K562 (cell line): ENCODE data around the gene SHH. TPM values are rescaled to one million over a fixed set of nuclear protein-coding genes. Genes with fewer than 3 reads are reported as not detected.

Experiments
- ATAC-seq: fragments of 200-7000 bp; cut with Tn5 transposase; 3 replicates; pipeline ENCODE4 v1.9.1; 2020; ENCODE audit warnings: moderate library complexity
- BruUV-seq: library from RNA; stranded (reverse); fragments of 400-500 nt; replicated peaks from 2 replicates; lab custom pipeline; 2021; lab: Mats Ljungman, UMichigan
- CTCF ChIA-PET: fragments of 300-600 bp; formaldehyde crosslinking; extraction: SDS; loops from one replicate; lab custom pipeline; 2021; ENCODE audit warnings: low intra/inter-chr PET ratio; lab: Yijun Ruan, JAX
- POLR2A ChIA-PET: fragments of 300-600, 350-650 bp; sonication (Branson Sonifier 250); formaldehyde crosslinking; extraction: SDS; loops from one replicate; lab custom pipeline; 2021; ENCODE audit warnings: antibody characterized with exemption, inconsistent platforms; lab: Yijun Ruan, JAX
- DNase-seq, 4 experiments: peaks; one replicate each; pipeline versions ENCODE4 v3.0.0 to v3.0.0-alpha.2; 2011 to 2018; ENCODE audit warnings: low spot score in 3 of 4, mixed read lengths in 3 of 4; ENCODE audit errors: extremely low read depth in 1 of 4
- FAIRE-seq: peaks from 2 replicates; lab custom pipeline; 2011; peaks lifted over from hg19 to GRCh38; lab: Jason Lieb, UNC
- H2AFZ ChIP-seq: 2 replicates; pipeline ENCODE4 v1.6.0; 2011; ENCODE audit warnings: low read depth, low read length, control low read depth, inconsistent platforms
- H3K27ac ChIP-seq: fragments of 200-600 bp; 3 replicates; pipeline ENCODE4 v1.8.0; 2011; ENCODE audit warnings: low read depth, mild to moderate bottlenecking, control low read depth, inconsistent platforms, low read length, moderate library complexity, mixed read lengths; ENCODE audit errors: extremely low read depth
- H3K27me3 ChIP-seq, 2 experiments: fragments of 300-600 bp in 1 of 2; 2 replicates in 1 of 2; 3 replicates in 1 of 2; pipeline versions ENCODE4 v1.6.0 to v1.8.0; 2011; ENCODE audit warnings: inconsistent platforms in 2 of 2, low read length in 2 of 2, mild to moderate bottlenecking in 1 of 2, mixed read lengths in 1 of 2, moderate library complexity in 1 of 2; ENCODE audit not compliant: control insufficient read depth in 2 of 2, insufficient read depth in 2 of 2
- H3K36me3 ChIP-seq: fragments of 300-600 bp; 3 replicates; pipeline ENCODE4 v1.8.0; 2011; ENCODE audit warnings: mild to moderate bottlenecking, low read length, inconsistent platforms; ENCODE audit not compliant: control insufficient read depth, insufficient read depth
- H3K4me1 ChIP-seq, 2 experiments: fragments of 200-600 bp in 1 of 2; replicated peaks in 1 of 2; 2 replicates in 1 of 2; 3 replicates in 1 of 2; pipeline versions ENCODE4 v1.5.1 to v1.8.0; 2011; ENCODE audit warnings: inconsistent platforms in 2 of 2, low read length in 2 of 2, mild to moderate bottlenecking in 1 of 2, mixed read lengths in 1 of 2, moderate library complexity in 1 of 2; ENCODE audit not compliant: control insufficient read depth in 2 of 2, insufficient read depth in 2 of 2
- H3K4me2 ChIP-seq: 2 replicates; pipeline ENCODE4 v1.6.1; 2011; ENCODE audit warnings: low read length, control low read depth, inconsistent platforms, mixed read lengths; ENCODE audit not compliant: insufficient read depth
- H3K4me3 ChIP-seq: fragments of 200-600 bp; sonication (generic), shearing (Covaris generic); 2 replicates; pipeline ENCODE4 v1.5.1; 2016; ENCODE audit warnings: control low read depth, inconsistent platforms
- H3K79me2 ChIP-seq: fragments of 200-600 bp; 3 replicates; pipeline ENCODE4 v1.8.0; 2011; ENCODE audit warnings: low read length, inconsistent platforms; ENCODE audit not compliant: control insufficient read depth, insufficient read depth
- H3K9ac ChIP-seq, 2 experiments: 2 replicates each; pipeline versions ENCODE4 v1.6.0 to v1.6.1; 2011; ENCODE audit warnings: low read depth in 2 of 2, low read length in 2 of 2, control low read depth in 1 of 2, inconsistent platforms in 1 of 2, mild to moderate bottlenecking in 1 of 2, mixed read lengths in 1 of 2; ENCODE audit not compliant: insufficient read depth in 1 of 2
- H3K9me1 ChIP-seq: one replicate; pipeline ENCODE4 v1.6.0; 2011; ENCODE audit warnings: inconsistent platforms, mild to moderate bottlenecking, low read length, moderate library complexity; ENCODE audit not compliant: control insufficient read depth, insufficient read depth
- H3K9me3 ChIP-seq: replicated peaks from 2 replicates; pipeline ENCODE4 v1.5.1; 2011; ENCODE audit warnings: low read depth, low read length, inconsistent platforms; ENCODE audit not compliant: control insufficient read depth, insufficient read depth
- H4K20me1 ChIP-seq: replicated peaks from 2 replicates; pipeline ENCODE4 v1.6.1; 2011; ENCODE audit warnings: low read length, inconsistent platforms, mixed read lengths; ENCODE audit not compliant: control insufficient read depth, insufficient read depth
- CC2D1A ChIP-seq: fragments of 450-650 bp; IDR thresholded peaks from 2 replicates; pipeline ENCODE4 v1.6.1; 2017; ENCODE audit warnings: mild to moderate bottlenecking
- HDAC8 ChIP-seq: fragments of 450-650 bp; IDR thresholded peaks from 2 replicates; pipeline ENCODE4 v1.6.1; 2016; ENCODE audit warnings: mild to moderate bottlenecking, missing genetic modification characterization, moderate library complexity, missing compliant biosample characterization
- MCM2 ChIP-seq: fragments of 450-650 bp; IDR thresholded peaks from 2 replicates; pipeline ENCODE4 v1.6.1; 2017; ENCODE audit warnings: low read depth, mild to moderate bottlenecking
- NELFE ChIP-seq: IDR thresholded peaks from 2 replicates; pipeline ENCODE4 v1.6.1; 2011; ENCODE audit warnings: mild to moderate bottlenecking; ENCODE audit not compliant: insufficient read depth, insufficient read length
- ZNF184 ChIP-seq: sonication (generic); formaldehyde crosslinking; IDR thresholded peaks from 2 replicates; pipeline ENCODE4 v1.5.0; 2020; ENCODE audit warnings: missing genetic modification reagents
- ZNF431 ChIP-seq: sonication (generic); formaldehyde crosslinking; IDR thresholded peaks from 2 replicates; pipeline ENCODE4 v1.8.0; 2022; ENCODE audit warnings: mild to moderate bottlenecking, missing genetic modification reagents
- ZNF778 ChIP-seq: fragments of 450-650 bp; formaldehyde crosslinking; IDR thresholded peaks from 2 replicates; pipeline ENCODE4 v1.4.0; 2020; ENCODE audit warnings: mild to moderate bottlenecking, moderate library complexity
- WGBS: fragments of 100-300 bp; shearing (Covaris generic); methylation state at CpG from one replicate; pipeline ENCODE4 v1.1.6; 2016; ENCODE audit warnings: low coverage, mixed read lengths; ENCODE audit not compliant: insufficient coverage; ENCODE audit errors: missing lambda C conversion rate; 5-methylcytosine and 5-hydroxymethylcytosine counted together
- in situ Hi-C: fragments of 300-500 bp; cut with MboI; formaldehyde crosslinking; loops from 4 replicates; pipeline ENCODE4 v1.15.0; 2018; ENCODE audit warnings: inconsistent platforms, mixed read lengths
- intact Hi-C: fragments of 100-400 bp; cut with micrococcal nuclease; formaldehyde crosslinking; loops from 2 replicates; pipeline ENCODE4 v1.14.2; 2022
- polyA plus RNA-seq, 8 experiments: library from polyadenylated mRNA; depleted of rRNA in 4 of 8; stranded (reverse) in 5 of 8; unstranded in 3 of 8; fragments of >200 nt; fragmentation: Nextera tagmentation in 2 of 8; fragmentation: Illumina TruSeq in 1 of 8; extraction: Ambion mirVana in 2 of 8; extraction: Trizol in 1 of 8; gene quantifications; 2 replicates each; pipeline versions ENCODE4 v1.2.1 to v1.2.3, GENCODE V29; 2011 to 2014; ENCODE audit warnings: inconsistent platforms in 1 of 8, missing spikeins in 1 of 8
- total RNA-seq, 7 experiments: library from RNA; depleted of rRNA in 6 of 7; stranded (reverse); fragments of >200 nt in 6 of 7; fragmentation: Illumina TruSeq in 2 of 7; extraction: Trizol in 2 of 7; gene quantifications; 2 replicates each; pipeline versions ENCODE4 v1.2.1 to v1.2.3, GENCODE V29; 2011 to 2021; ENCODE audit warnings: low replicate concordance in 1 of 7
- TF ChIP-seq, protein P1 (sequence below): conservative IDR thresholded peaks from 2 replicates; pipeline ENCODE4 v1.6.1; 2011; ENCODE audit warnings: low read depth, mild to moderate bottlenecking, low read length; ENCODE audit not compliant: control insufficient read depth
- TF ChIP-seq, protein P2 (sequence below): sonication (generic); formaldehyde crosslinking; IDR thresholded peaks from 2 replicates; pipeline ENCODE4 v1.8.0; 2022; ENCODE audit warnings: missing genetic modification reagents, mild to moderate bottlenecking, borderline replicate concordance
- TF ChIP-seq, protein P3 (sequence below), 2 experiments: IDR thresholded peaks; 2 replicates each; pipeline ENCODE4 v1.6.1; 2011; ENCODE audit warnings: borderline replicate concordance in 1 of 2, control low read depth in 1 of 2, low read depth in 1 of 2, low read length in 1 of 2, mild to moderate bottlenecking in 1 of 2, mixed read lengths in 1 of 2, moderate library complexity in 1 of 2; ENCODE audit not compliant: insufficient read depth in 1 of 2, insufficient read length in 1 of 2, poor library complexity in 1 of 2, severe bottlenecking in 1 of 2; ENCODE audit errors: extremely low read depth in 1 of 2

Gene SHH
- total and polyA plus RNA-seq, 9 of the 15 experiments (the other 6 are each of a cell fraction or from before 2014, with no cell fraction given): 0.09 TPM; not detected in 8

DNA sequence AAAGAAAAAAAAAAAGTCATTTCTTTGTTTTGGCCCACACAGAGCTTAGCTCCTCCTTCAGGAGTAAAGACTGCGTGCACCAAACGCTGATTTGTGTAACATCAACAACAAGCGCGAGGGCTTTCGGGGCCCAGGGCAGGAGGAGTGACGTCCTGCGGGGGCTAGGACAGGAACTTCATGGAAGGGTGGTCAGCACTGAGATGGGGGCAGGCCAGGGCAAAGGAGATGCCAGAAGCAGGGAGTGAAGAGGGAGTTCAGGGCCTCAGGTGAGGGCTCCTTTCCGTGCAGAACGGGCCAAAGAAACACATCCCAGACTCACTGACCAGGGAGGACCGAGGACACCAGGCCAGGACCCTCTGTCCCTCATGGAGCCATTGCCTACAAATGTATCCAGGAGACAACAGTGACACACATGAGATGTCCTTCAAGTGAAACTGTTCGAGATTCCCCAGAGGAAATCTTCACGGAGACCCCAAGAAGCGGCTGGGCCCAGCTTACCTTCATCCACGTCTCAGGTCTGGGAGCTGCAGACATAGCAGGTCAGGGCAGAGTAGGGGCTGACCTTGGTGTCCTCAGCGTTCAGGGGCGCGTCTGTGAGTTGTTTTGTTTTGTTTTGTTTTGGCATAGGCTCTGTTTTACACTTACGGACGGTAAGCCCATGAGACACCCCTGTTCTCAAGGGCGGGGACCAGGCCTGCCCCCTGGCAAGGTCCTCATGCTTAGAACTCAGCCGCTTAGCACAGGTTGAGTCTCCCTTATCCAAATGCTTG lies 30.4 kb upstream of the SHH start:
- no peak for ATAC-seq
- no peak for TF ChIP-seq NELFE
- no peak for TF ChIP-seq ZNF778 (CRISPR knock-in tag)
- TF ChIP-seq, protein P1, sequence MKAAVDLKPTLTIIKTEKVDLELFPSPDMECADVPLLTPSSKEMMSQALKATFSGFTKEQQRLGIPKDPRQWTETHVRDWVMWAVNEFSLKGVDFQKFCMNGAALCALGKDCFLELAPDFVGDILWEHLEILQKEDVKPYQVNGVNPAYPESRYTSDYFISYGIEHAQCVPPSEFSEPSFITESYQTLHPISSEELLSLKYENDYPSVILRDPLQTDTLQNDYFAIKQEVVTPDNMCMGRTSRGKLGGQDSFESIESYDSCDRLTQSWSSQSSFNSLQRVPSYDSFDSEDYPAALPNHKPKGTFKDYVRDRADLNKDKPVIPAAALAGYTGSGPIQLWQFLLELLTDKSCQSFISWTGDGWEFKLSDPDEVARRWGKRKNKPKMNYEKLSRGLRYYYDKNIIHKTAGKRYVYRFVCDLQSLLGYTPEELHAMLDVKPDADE: no peak
- no peak for TF ChIP-seq ZNF184
- TF ChIP-seq CC2D1A: no peak
- TF ChIP-seq HDAC8: no peak
- no peak for TF ChIP-seq ZNF431 (CRISPR knock-in tag)
- TF ChIP-seq, protein P2, sequence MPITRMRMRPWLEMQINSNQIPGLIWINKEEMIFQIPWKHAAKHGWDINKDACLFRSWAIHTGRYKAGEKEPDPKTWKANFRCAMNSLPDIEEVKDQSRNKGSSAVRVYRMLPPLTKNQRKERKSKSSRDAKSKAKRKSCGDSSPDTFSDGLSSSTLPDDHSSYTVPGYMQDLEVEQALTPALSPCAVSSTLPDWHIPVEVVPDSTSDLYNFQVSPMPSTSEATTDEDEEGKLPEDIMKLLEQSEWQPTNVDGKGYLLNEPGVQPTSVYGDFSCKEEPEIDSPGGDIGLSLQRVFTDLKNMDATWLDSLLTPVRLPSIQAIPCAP (CRISPR knock-in tag): no peak
- TF ChIP-seq, protein P3, sequence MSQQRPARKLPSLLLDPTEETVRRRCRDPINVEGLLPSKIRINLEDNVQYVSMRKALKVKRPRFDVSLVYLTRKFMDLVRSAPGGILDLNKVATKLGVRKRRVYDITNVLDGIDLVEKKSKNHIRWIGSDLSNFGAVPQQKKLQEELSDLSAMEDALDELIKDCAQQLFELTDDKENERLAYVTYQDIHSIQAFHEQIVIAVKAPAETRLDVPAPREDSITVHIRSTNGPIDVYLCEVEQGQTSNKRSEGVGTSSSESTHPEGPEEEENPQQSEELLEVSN (IDR thresholded peaks at IDR 0.05; ENCODE audit: borderline replicate concordance in 1 of 2, extremely low read depth in 1 of 2, insufficient read depth in 1 of 2, insufficient read length in 1 of 2, low read depth in 1 of 2, low read length in 1 of 2, poor library complexity in 1 of 2, severe bottlenecking in 1 of 2): no peak
- no peak for TF ChIP-seq MCM2
- POLR2A ChIA-PET: interaction anchor here (0.7 kb wide), 1 partner anchor 409 kb away, joined by 3 read pairs; no protein-coding TSS in a partner anchor
- peaks cover 15% of the 10 kb centered on the region for H4K20me1 ChIP-seq
- no peak for DNase-seq
- no TSS peak for BruUV-seq
- no peaks in the 10 kb centered on the region for H3K36me3 ChIP-seq
- H3K9ac ChIP-seq: no peak overlapping the region
- no peaks in the 10 kb centered on the region for H3K9me3 ChIP-seq
- H3K9me1 ChIP-seq: no peaks in the 10 kb centered on the region
- in situ Hi-C loops: no loop called here
- CTCF ChIA-PET: no interaction called here
- H3K4me2 ChIP-seq: no peak overlapping the region
- no peaks in the 10 kb centered on the region for H3K4me1 ChIP-seq
- H3K27ac ChIP-seq: no peak overlapping the region
- no peak overlapping the region for H2AFZ ChIP-seq
- WGBS: under 1% methylated on average over 21 of the region's 21 CpGs
- peak; percentile 35 for FAIRE-seq
- intact Hi-C loops: no loop called here
- no peak overlapping the region for H3K4me3 ChIP-seq
- H3K27me3 ChIP-seq: peaks cover 81 to 91% of the 10 kb centered on the region in 2 experiments
- H3K79me2 ChIP-seq: no peaks in the 10 kb centered on the region
